Measurements from ENCODE around the gene ACTL6B.

GRCh38 chr7:100630066-100630465, 26.2 kb downstream of the ACTL6B start:
- TF ChIP-seq POLR2A (IDR thresholded peaks at IDR 0.05) (no peak), CTCF (IDR thresholded peaks at IDR 0.05) (no peak), POLR2AphosphoS5 (IDR thresholded peaks at IDR 0.05) (no peak)
